ENCODE measurements around the gene PEX5.

- TF ChIP-seq CTCF (conservative IDR thresholded peaks at IDR 0.05; ENCODE audit: low read depth, low read length) (no peak), EZH2 (IDR thresholded peaks at IDR 0.05; ENCODE audit: low read length, unreplicated experiment) (no peak), EZH2phosphoT487 (IDR thresholded peaks at IDR 0.05; ENCODE audit: borderline replicate concordance, low read length) (no peak)
These were observed 15.6 kb downstream of the PEX5 start for GRCh38 chr12:7205091-7205490.
